ENCODE results near the gene MVB12B. TPM values are rescaled to one million over a fixed set of nuclear protein-coding genes. Genes with fewer than 3 reads are reported as not detected.

The MVB12B gene
- total RNA-seq, 1 donor from 2014 or later = 12.8 TPM

DNA sequence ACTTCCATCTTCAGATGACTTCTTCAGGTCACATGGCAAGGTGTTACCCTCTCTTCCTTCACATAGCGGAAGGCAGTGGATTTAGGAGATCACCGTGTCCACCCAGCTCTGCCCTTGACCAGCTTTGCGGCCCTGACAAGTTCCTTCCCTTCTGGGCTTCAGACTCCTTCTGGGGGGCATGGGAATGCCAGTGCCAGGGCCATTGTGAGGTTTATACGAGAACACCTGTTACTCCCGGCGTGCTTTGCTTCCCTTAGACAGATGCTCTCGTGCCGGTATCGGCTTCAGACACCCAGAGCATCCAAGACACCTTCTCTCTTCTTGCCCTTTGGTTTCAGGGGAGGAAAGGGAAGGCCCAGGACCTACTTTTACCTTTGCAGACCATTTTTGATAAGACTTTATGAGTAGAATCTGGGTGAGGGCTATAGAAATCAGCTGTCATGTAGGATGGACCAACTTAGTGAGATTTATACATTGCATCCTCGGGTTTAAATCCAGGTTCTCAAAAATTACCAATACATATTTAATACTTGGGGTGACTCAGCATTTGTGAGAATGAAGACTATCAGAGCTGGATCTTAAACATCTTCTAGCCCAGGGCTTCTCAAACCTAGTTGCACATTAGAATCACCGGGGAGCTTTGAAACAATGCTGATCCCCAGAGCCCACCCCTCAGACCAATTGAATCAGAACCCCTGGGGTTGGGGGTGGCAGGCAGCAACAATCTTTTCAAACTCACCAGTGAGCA is 138.2 kb downstream of the MVB12B start:
- FAIRE-seq (no peak), DNase-seq (ENCODE audit: low read depth) (no peak)
- Histone ChIP-seq H3K36me3 (ENCODE audit: insufficient read depth, low read length) (no peaks in the 10 kb centered on the region), H3K9me3 (ENCODE audit: insufficient read depth, low read depth, low read length) (no peaks in the 10 kb centered on the region), H3K9ac (ENCODE audit: low read length) (no peak overlapping the region), H3K4me2 (ENCODE audit: low read length) (no peak overlapping the region), H3K27me3 (ENCODE audit: insufficient read depth, low read length) (no peaks in the 10 kb centered on the region), H2AFZ (ENCODE audit: low read depth, low read length) (no peak overlapping the region), H3K4me1 (ENCODE audit: insufficient read depth, low read length) (no peaks in the 10 kb centered on the region), H4K20me1 (ENCODE audit: insufficient read depth, low read length) (no peaks in the 10 kb centered on the region), H3K79me2 (ENCODE audit: insufficient read depth, low read length) (no peaks in the 10 kb centered on the region), H3K4me3 (ENCODE audit: insufficient read depth, low read depth, low read length) (no peak overlapping the region), H3K27ac (ENCODE audit: low read depth, low read length) (no peak overlapping the region)
- Mint-ChIP-seq H3K9me3 (ENCODE audit: unreplicated experiment) (peaks cover 3% of the 10 kb centered on the region), H3K27me3 (ENCODE audit: low read depth, unreplicated experiment) (peaks cover 3% of the 10 kb centered on the region), H3K4me3 (ENCODE audit: unreplicated experiment) (no peak overlapping the region), H3K4me1 (ENCODE audit: low read depth, unreplicated experiment) (no peaks in the 10 kb centered on the region), H3K27ac (ENCODE audit: unreplicated experiment) (no peak overlapping the region), H3K36me3 (ENCODE audit: low read depth, unreplicated experiment) (peaks cover 12% of the 10 kb centered on the region)
- TF ChIP-seq, protein P1, sequence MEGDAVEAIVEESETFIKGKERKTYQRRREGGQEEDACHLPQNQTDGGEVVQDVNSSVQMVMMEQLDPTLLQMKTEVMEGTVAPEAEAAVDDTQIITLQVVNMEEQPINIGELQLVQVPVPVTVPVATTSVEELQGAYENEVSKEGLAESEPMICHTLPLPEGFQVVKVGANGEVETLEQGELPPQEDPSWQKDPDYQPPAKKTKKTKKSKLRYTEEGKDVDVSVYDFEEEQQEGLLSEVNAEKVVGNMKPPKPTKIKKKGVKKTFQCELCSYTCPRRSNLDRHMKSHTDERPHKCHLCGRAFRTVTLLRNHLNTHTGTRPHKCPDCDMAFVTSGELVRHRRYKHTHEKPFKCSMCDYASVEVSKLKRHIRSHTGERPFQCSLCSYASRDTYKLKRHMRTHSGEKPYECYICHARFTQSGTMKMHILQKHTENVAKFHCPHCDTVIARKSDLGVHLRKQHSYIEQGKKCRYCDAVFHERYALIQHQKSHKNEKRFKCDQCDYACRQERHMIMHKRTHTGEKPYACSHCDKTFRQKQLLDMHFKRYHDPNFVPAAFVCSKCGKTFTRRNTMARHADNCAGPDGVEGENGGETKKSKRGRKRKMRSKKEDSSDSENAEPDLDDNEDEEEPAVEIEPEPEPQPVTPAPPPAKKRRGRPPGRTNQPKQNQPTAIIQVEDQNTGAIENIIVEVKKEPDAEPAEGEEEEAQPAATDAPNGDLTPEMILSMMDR (IDR thresholded peaks at IDR 0.05; ENCODE audit: insufficient read depth, low read depth, low read length) = no peak
- TF ChIP-seq EZH2 (IDR thresholded peaks at IDR 0.05; ENCODE audit: insufficient read depth, low read length) = no peak

DNA sequence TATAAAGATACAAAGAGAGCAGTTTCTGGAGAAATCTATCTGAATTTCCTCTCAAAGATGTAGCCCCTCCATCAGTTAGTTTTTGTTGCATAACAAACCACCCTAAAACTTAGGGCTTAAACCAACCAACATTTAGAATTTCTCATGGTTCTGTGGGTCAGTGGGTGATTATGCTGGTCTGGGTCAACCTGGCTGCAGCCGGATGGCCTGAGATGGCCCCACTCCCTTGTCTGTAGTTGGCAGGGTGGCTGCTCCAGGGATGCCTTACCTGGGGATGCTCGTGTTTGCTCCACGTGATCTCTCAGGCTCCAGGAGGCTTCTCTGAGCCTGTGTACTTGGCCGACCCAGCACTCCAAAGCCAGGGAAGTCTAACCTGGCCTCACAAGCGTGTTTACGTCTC is 139.3 kb downstream of the MVB12B start:
- Histone ChIP-seq H3K36me3 (ENCODE audit: insufficient read depth, low read length) (no peaks in the 10 kb centered on the region), H3K4me3 (ENCODE audit: insufficient read depth, low read depth, low read length) (no peak overlapping the region), H3K79me2 (ENCODE audit: insufficient read depth, low read length) (no peaks in the 10 kb centered on the region), H3K9ac (ENCODE audit: low read length) (no peak overlapping the region), H3K9me3 (ENCODE audit: insufficient read depth, low read depth, low read length) (no peaks in the 10 kb centered on the region), H3K27me3 (ENCODE audit: insufficient read depth, low read length) (no peaks in the 10 kb centered on the region), H2AFZ (ENCODE audit: low read depth, low read length) (no peak overlapping the region), H4K20me1 (ENCODE audit: insufficient read depth, low read length) (no peaks in the 10 kb centered on the region), H3K4me2 (ENCODE audit: low read length) (no peak overlapping the region), H3K27ac (ENCODE audit: low read depth, low read length) (no peak overlapping the region), H3K4me1 (ENCODE audit: insufficient read depth, low read length) (peaks cover 1% of the 10 kb centered on the region)
- H3K9me3 Mint-ChIP-seq (ENCODE audit: unreplicated experiment) = peaks cover 3% of the 10 kb centered on the region
- H3K36me3 Mint-ChIP-seq (ENCODE audit: low read depth, unreplicated experiment) = peaks cover 9% of the 10 kb centered on the region
- peaks cover 2% of the 10 kb centered on the region for H3K4me1 Mint-ChIP-seq (ENCODE audit: low read depth, unreplicated experiment)
- peaks cover 3% of the 10 kb centered on the region for H3K27me3 Mint-ChIP-seq (ENCODE audit: low read depth, unreplicated experiment)
- TF ChIP-seq, protein P1 (IDR thresholded peaks at IDR 0.05; ENCODE audit: insufficient read depth, low read depth, low read length) = no peak
- no peak for TF ChIP-seq EZH2 (IDR thresholded peaks at IDR 0.05; ENCODE audit: insufficient read depth, low read length)
- no peak overlapping the region for H3K27ac Mint-ChIP-seq (ENCODE audit: unreplicated experiment)
- H3K4me3 Mint-ChIP-seq (ENCODE audit: unreplicated experiment) = no peak overlapping the region
- FAIRE-seq = no peak
- DNase-seq (ENCODE audit: low read depth) = no peak

DNA sequence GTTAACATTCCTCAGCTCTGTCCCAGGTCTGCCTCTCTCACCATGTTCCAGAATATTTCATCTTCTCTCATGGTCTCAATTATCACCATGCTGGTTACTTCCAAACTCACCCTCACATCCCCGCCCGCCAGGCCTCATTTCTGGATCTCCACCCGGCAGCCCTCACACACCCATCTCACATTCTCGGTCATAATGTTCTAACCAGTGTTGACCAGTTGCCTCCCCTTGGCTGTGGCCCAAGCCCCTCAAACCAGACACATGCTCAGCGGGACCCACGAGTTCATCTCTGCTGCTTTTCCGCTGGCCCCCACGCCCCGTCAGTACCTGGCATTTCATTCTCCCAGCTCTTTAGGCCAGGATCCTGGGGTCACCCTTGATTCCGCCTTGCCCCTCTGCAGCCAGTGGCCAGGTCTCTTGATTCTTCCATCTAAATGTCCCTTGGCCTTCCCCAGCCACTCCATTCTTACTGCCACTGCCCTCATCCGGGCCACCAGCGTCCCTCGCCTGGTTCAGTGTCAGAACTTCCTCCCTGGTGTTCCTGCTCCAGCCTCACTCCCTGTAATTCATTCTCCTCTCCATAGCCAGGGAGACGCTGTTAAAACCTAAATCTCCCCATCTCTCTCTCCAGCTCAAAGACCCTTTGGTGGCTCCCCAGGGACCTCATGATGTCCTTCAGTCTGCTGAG is 141.7 kb downstream of the MVB12B start:
- Histone ChIP-seq H4K20me1 (ENCODE audit: insufficient read depth, low read length) (no peaks in the 10 kb centered on the region), H3K9me3 (ENCODE audit: insufficient read depth, low read depth, low read length) (no peaks in the 10 kb centered on the region), H3K36me3 (ENCODE audit: insufficient read depth, low read length) (no peaks in the 10 kb centered on the region), H2AFZ (ENCODE audit: low read depth, low read length) (no peak overlapping the region), H3K4me3 (ENCODE audit: insufficient read depth, low read depth, low read length) (no peak overlapping the region), H3K79me2 (ENCODE audit: insufficient read depth, low read length) (no peaks in the 10 kb centered on the region), H3K4me1 (ENCODE audit: insufficient read depth, low read length) (peaks cover 13% of the 10 kb centered on the region), H3K4me2 (ENCODE audit: low read length) (no peak overlapping the region), H3K9ac (ENCODE audit: low read length) (no peak overlapping the region), H3K27me3 (ENCODE audit: insufficient read depth, low read length) (no peaks in the 10 kb centered on the region), H3K27ac (ENCODE audit: low read depth, low read length) (no peak overlapping the region)
- peaks cover 3% of the 10 kb centered on the region for H3K27me3 Mint-ChIP-seq (ENCODE audit: low read depth, unreplicated experiment)
- peaks cover 3% of the 10 kb centered on the region for H3K9me3 Mint-ChIP-seq (ENCODE audit: unreplicated experiment)
- TF ChIP-seq EZH2 (IDR thresholded peaks at IDR 0.05; ENCODE audit: insufficient read depth, low read length) = no peak
- TF ChIP-seq, protein P1 (IDR thresholded peaks at IDR 0.05; ENCODE audit: insufficient read depth, low read depth, low read length) = no peak
- no peak overlapping the region for H3K27ac Mint-ChIP-seq (ENCODE audit: unreplicated experiment)
- no peak for FAIRE-seq
- H3K4me1 Mint-ChIP-seq (ENCODE audit: low read depth, unreplicated experiment) = peaks cover 8% of the 10 kb centered on the region
- DNase-seq (ENCODE audit: low read depth) = no peak
- H3K36me3 Mint-ChIP-seq (ENCODE audit: low read depth, unreplicated experiment) = peaks cover 9% of the 10 kb centered on the region
- H3K4me3 Mint-ChIP-seq (ENCODE audit: unreplicated experiment) = no peak overlapping the region

Data from astrocyte (in vitro differentiated cells and primary cell).